Measurements from ENCODE around the gene SERINC2.

The SERINC2 gene

GRCh38 chr1:31412732-31413404 lies at the start of gene SERINC2:
Gene SERINC2 (plus strand): TSS chr1:31413213. CDS start chr1:31413266, 53 bp downstream.
- no peak for DNase-seq (ENCODE audit: low spot score)

GRCh38 chr1:31364561-31365250 lies 48.3 kb upstream of the SERINC2 start:
- DNase-seq (ENCODE audit: low spot score) = no peak

GRCh38 chr1:31366796-31367195 lies 46.2 kb upstream of the SERINC2 start:
- no peak for DNase-seq (ENCODE audit: low spot score)

GRCh38 chr1:31368611-31369107 lies 44.4 kb upstream of the SERINC2 start:
- DNase-seq (ENCODE audit: low spot score) = no peak

- no peak for DNase-seq (ENCODE audit: low spot score)
These were observed 43.0 kb upstream of the SERINC2 start for GRCh38 chr1:31370021-31370420.

GRCh38 chr1:31370565-31370964 lies 42.4 kb upstream of the SERINC2 start:
- no peak for DNase-seq (ENCODE audit: low spot score)

- no peak for DNase-seq (ENCODE audit: low spot score)
These were observed 41.7 kb upstream of the SERINC2 start for GRCh38 chr1:31371121-31371959.

GRCh38 chr1:31372051-31372450 lies 41.0 kb upstream of the SERINC2 start:
- no peak for DNase-seq (ENCODE audit: low spot score)

- no peak for DNase-seq (ENCODE audit: low spot score)
These were observed 40.3 kb upstream of the SERINC2 start for GRCh38 chr1:31372751-31373055.

- peak; percentile 78 for DNase-seq (ENCODE audit: low spot score)
These were observed 39.7 kb upstream of the SERINC2 start, which contains the start of gene FABP3 for GRCh38 chr1:31373056-31373896. Gene FABP3 (minus strand): TSS chr1:31373076. CDS start chr1:31373014, 62 bp downstream.

- DNase-seq (ENCODE audit: low spot score) = no peak
These were observed 39.0 kb upstream of the SERINC2 start for GRCh38 chr1:31373897-31374486.

GRCh38 chr1:31374511-31375196 lies 38.4 kb upstream of the SERINC2 start:
- no peak for DNase-seq (ENCODE audit: low spot score)

GRCh38 chr1:31376375-31377134 lies 36.5 kb upstream of the SERINC2 start:
- no peak for DNase-seq (ENCODE audit: low spot score)

- DNase-seq (ENCODE audit: low spot score) = no peak
These were observed 35.6 kb upstream of the SERINC2 start for GRCh38 chr1:31377364-31377863.

- DNase-seq (ENCODE audit: low spot score) = no peak
These were observed 35.0 kb upstream of the SERINC2 start for GRCh38 chr1:31378001-31378400.

GRCh38 chr1:31380181-31380580 lies 32.8 kb upstream of the SERINC2 start:
- DNase-seq (ENCODE audit: low spot score) = no peak

GRCh38 chr1:31381394-31382294 lies 31.4 kb upstream of the SERINC2 start:
- no peak for DNase-seq (ENCODE audit: low spot score)

- no peak for DNase-seq (ENCODE audit: low spot score)
These were observed 30.5 kb upstream of the SERINC2 start for GRCh38 chr1:31382379-31382989.

Data from SW480 (cell line).